ENCODE data around the gene CDH2. TPM values are rescaled to one million over a fixed set of nuclear protein-coding genes. Genes with fewer than 3 reads are reported as not detected.

CDH2 gene
- polyA plus RNA-seq, 1 donor (not counting 4 experiments of a cell fraction or from before 2014, with no cell fraction given): 0.46 TPM

DNA sequence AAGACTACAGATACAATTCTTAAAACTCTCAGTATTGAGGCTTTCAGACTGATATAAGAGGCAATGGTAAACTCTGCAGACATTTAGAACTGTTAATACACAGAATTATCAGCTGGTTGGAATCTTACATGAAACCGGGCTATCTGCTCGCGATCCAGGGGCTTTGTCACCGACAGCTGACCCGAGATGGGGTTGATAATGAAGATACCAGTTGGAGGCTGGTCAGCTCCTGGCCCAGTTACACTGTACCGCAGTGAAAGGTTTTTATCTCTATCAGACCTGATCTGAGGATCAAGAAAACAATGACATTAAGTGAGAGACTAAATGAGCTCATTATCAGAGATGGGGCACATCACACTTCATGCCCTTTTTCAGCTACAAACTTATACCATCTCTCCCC, 167.3 kb downstream of the CDH2 start:
- no peaks in the 10 kb centered on the region for H3K9me1 ChIP-seq (ENCODE audit: control insufficient read depth, extremely low read depth, insufficient read depth, low read length)
- dilution Hi-C loops (cut with MboI; ENCODE audit: extremely low pct_ligation_motif_present, low sequenced_read_pairs): no loop called here
- H3K4me3 ChIP-seq (ENCODE audit: control insufficient read depth in 2 of 3, extremely low read depth in 1 of 3, insufficient read depth in 2 of 3, low read depth in 1 of 3, low read length in 3 of 3): no peak overlapping the region
- H4K20me1 ChIP-seq (ENCODE audit: control insufficient read depth, extremely low read depth, insufficient read depth, low read length): no peaks in the 10 kb centered on the region
- TF ChIP-seq EZH2 (IDR thresholded peaks at IDR 0.05; ENCODE audit: low read length) (no peak), CTCF (optimal IDR thresholded peaks at IDR 0.05 in 1 of 3, IDR thresholded peaks at IDR 0.05 in 1 of 3, conservative IDR thresholded peaks at IDR 0.05 in 1 of 3; ENCODE audit: extremely low read depth in 1 of 3, insufficient read depth in 2 of 3, low read length in 3 of 3) (no peak)
- no peak overlapping the region for H3K4me2 ChIP-seq (ENCODE audit: control insufficient read depth, extremely low read depth, insufficient read depth, low read depth, low read length)
- no peak overlapping the region for H2AFZ ChIP-seq (ENCODE audit: control insufficient read depth, low read length)
- FAIRE-seq: no peak
- H3K27me3 ChIP-seq (ENCODE audit: control insufficient read depth, extremely low read depth, insufficient read depth, low read length): no peaks in the 10 kb centered on the region
- no peak overlapping the region for H3K27ac ChIP-seq (ENCODE audit: control insufficient read depth, insufficient read depth, low read length)
- no peak overlapping the region for H3K9ac ChIP-seq (ENCODE audit: control insufficient read depth, extremely low read depth, insufficient read depth, low read length)
- H3K36me3 ChIP-seq (ENCODE audit: control insufficient read depth in 2 of 2, extremely low read depth in 1 of 2, insufficient read depth in 2 of 2, low read length in 2 of 2): no peaks in the 10 kb centered on the region
- no peak for DNase-seq (ENCODE audit: low read depth, low spot score)
- no peaks in the 10 kb centered on the region for H3K4me1 ChIP-seq (ENCODE audit: control insufficient read depth, extremely low read depth, insufficient read depth, low read length)
- H3K79me2 ChIP-seq (ENCODE audit: control insufficient read depth, insufficient read depth, low read length): no peaks in the 10 kb centered on the region
- no peaks in the 10 kb centered on the region for H3K9me3 ChIP-seq (ENCODE audit: control insufficient read depth, low read depth, low read length)

DNA sequence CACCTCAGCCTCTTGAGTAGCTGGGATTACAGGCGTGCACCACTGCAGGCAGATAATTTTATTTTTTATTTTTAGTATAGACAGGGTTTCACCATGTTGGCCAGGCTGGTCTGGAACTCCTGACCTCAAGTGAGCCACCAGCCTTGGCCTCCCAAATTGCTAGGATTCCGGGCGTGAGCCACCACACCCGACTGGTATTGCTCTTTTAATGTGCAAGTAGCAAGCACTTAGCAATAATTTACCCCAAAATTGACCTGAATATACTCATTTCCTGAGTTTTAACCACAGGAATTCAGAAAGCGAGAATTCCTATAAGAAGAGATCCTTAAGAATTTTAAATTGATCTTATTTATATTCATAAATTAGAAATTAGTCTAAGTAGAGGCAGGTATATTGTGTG, 169.1 kb downstream of the CDH2 start:
- no peak overlapping the region for H2AFZ ChIP-seq (ENCODE audit: control insufficient read depth, low read length)
- H3K36me3 ChIP-seq (ENCODE audit: control insufficient read depth in 2 of 2, extremely low read depth in 1 of 2, insufficient read depth in 2 of 2, low read length in 2 of 2): no peaks in the 10 kb centered on the region
- H3K4me3 ChIP-seq (ENCODE audit: control insufficient read depth in 2 of 3, extremely low read depth in 1 of 3, insufficient read depth in 2 of 3, low read depth in 1 of 3, low read length in 3 of 3): no peak overlapping the region
- no peaks in the 10 kb centered on the region for H3K27me3 ChIP-seq (ENCODE audit: control insufficient read depth, extremely low read depth, insufficient read depth, low read length)
- DNase-seq (ENCODE audit: low read depth, low spot score) (no peak), FAIRE-seq (no peak)
- H4K20me1 ChIP-seq (ENCODE audit: control insufficient read depth, extremely low read depth, insufficient read depth, low read length): no peaks in the 10 kb centered on the region
- H3K9ac ChIP-seq (ENCODE audit: control insufficient read depth, extremely low read depth, insufficient read depth, low read length): no peak overlapping the region
- no peaks in the 10 kb centered on the region for H3K9me1 ChIP-seq (ENCODE audit: control insufficient read depth, extremely low read depth, insufficient read depth, low read length)
- H3K4me2 ChIP-seq (ENCODE audit: control insufficient read depth, extremely low read depth, insufficient read depth, low read depth, low read length): no peak overlapping the region
- no peaks in the 10 kb centered on the region for H3K9me3 ChIP-seq (ENCODE audit: control insufficient read depth, low read depth, low read length)
- H3K27ac ChIP-seq (ENCODE audit: control insufficient read depth, insufficient read depth, low read length): no peak overlapping the region
- TF ChIP-seq CTCF (optimal IDR thresholded peaks at IDR 0.05 in 1 of 3, IDR thresholded peaks at IDR 0.05 in 1 of 3, conservative IDR thresholded peaks at IDR 0.05 in 1 of 3; ENCODE audit: extremely low read depth in 1 of 3, insufficient read depth in 2 of 3, low read length in 3 of 3) (no peak), EZH2 (IDR thresholded peaks at IDR 0.05; ENCODE audit: low read length) (no peak)
- no peaks in the 10 kb centered on the region for H3K4me1 ChIP-seq (ENCODE audit: control insufficient read depth, extremely low read depth, insufficient read depth, low read length)
- H3K79me2 ChIP-seq (ENCODE audit: control insufficient read depth, insufficient read depth, low read length): no peaks in the 10 kb centered on the region
- dilution Hi-C loops (cut with MboI; ENCODE audit: extremely low pct_ligation_motif_present, low sequenced_read_pairs): no loop called here

Data from keratinocyte (primary cell).